Left lobe of liver (tissue), 2 donors: ENCODE data around the gene RAB40C. TPM values are rescaled to one million over a fixed set of nuclear protein-coding genes. Genes with fewer than 3 reads are reported as not detected.
A peak's percentile ranks its signal among the peaks of the same experiment; 100 is the strongest.

Experiments
- ATAC-seq: fragments of 200-7000 bp; cut with Tn5 transposase; one replicate; pipeline ENCODE4 v1.9.1; 2020; ENCODE audit warnings: mild to moderate bottlenecking, moderate library complexity
- DNase-seq: peaks from one replicate; pipeline ENCODE4 v3.0.0-alpha.2; 2020; ENCODE audit warnings: low spot score
- total RNA-seq: library from RNA; stranded (reverse); gene quantifications from one replicate; pipeline ENCODE4 v1.2.1, GENCODE V29; 2021
- donor health status: DM: no; HTN: no; CAD: no; lungs with moderate emphysema.
- donor health status: DM: no; HTN: yes; CAD: no.

The RAB40C gene
- total RNA-seq, 1 donor from 2014 or later, result 15.5 TPM

DNA sequence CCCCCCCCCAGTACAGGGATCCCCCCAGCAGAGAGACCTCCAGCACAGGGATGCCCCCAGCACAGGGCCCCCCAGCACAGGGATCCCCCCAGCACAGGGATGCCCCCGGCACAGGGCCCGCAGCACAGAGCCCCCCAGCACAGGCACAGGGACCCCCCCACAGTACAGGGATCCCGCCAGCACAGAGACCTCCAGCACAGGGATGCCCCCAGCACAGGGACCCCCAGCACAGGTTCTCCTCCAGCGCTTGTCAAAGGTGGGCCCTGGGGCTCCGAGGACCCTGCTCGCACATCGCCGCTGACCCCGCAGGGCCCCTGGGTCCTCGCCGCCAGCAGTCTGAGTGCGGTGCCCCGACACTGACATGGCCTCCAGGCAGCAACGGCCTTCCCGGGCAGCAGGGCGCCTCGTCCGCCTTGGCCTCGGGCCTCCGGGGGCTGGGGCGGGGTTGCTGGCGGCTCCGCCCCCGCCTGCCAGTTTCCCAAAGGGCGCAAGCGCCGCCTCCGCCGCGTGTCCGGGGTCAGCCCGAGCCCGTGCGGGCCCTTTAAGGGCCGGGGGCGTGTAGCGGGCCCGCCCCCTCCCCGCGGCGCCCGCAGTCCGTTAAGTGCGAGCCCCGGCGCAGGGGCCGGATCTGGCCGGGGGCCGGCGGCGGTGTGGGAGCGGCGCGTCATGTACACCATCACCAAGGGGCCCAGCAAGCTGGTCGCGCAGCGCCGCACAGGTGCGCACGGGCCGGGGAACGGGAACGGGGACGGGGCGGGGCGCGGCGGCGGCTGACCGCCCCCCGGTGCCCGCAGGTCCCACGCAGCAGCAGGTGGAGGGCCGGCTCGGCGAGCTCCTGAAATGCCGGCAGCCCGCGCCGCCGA lies 51.7 kb downstream of the RAB40C start, which contains the start of gene MCRIP2:
MCRIP2 (plus strand) TSS at position 503 of the 863 bp plus-strand sequence; CDS start at position 667, 164 bp downstream.
- ATAC-seq (peak; percentile 64), DNase-seq (peak; percentile 95)

DNA sequence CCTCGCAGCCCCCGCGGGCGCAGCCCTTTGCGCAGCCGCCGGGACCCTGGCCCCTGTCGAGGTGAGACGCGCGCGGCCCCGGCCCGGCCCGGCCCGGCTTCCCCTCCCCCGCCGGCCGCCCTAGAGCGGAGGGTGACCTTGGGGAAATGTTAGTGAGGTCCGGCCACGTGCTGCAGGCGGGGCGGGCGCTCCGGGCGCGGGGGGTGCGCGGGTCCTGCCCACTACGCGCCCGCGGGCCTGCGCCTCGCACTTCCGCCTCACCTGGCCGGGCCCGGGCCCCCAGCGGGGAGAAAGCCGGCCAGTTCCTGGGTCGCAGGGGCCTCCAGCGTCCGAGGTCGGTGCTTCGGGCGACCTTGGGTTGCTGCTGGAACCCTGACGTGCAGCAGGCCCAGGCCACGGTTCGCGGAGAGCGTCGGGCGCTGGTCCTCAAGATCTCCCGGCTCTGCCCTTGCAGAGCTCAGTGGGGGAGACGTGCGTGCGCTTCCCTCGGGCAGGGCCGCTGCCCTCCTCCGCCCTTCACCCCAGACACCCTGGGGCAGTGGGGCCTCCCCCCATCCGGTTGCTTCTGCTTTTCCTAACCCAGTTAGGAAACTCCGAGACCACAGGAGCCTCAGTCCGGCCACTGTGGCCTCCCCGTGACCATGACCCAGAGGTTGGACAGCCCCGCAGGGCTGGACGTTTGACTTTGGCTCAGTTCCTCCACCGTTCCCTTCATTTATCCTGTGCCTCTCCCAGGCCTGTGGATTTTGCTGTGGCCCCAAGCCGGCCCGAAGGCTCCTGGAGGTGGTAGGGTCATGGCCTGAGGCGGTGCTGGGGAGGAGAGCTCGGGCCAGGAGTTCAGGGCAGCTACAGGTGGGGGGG lies 52.6 kb downstream of the RAB40C start:
- DNase-seq (peak; percentile 86), ATAC-seq (peak; percentile 54)

DNA sequence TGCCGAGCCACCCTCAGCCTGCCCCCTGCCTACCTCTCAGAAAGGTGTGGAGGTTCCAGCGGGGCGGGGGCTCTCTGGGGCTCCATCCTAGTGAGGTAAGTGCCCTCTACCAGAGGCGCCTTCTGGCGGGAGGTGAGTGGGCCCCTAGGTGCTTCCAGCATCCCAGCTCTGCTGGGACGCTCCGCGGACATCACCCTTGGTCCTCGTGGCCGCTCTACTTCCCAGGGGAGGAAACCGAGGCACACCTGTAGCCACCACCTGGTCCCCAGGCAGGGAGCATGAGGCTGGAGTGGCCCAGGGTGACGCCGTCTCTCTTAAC lies 53.1 kb downstream of the RAB40C start:
- no peak for DNase-seq
- no peak for ATAC-seq

DNA sequence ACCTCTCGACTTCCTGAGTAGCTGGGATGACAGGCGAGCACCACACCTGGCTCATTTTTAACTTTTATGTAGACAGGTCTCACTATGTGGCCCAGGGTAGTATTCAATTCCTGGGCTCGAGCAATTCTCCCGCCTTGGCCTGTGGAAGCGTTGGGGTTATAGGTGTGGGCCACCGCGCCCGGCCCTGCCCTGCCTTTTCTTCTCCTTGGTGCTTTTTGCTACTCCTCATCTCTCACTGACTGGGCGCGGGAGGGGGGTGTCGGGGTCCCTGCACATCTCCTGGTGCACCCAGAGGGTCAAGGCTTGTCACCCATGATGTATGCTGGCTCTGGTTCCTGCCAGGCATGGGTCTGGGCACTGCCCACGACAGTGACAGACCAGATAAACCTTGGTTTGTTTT lies 54.7 kb downstream of the RAB40C start:
- no peak for DNase-seq
- no peak for ATAC-seq

DNA sequence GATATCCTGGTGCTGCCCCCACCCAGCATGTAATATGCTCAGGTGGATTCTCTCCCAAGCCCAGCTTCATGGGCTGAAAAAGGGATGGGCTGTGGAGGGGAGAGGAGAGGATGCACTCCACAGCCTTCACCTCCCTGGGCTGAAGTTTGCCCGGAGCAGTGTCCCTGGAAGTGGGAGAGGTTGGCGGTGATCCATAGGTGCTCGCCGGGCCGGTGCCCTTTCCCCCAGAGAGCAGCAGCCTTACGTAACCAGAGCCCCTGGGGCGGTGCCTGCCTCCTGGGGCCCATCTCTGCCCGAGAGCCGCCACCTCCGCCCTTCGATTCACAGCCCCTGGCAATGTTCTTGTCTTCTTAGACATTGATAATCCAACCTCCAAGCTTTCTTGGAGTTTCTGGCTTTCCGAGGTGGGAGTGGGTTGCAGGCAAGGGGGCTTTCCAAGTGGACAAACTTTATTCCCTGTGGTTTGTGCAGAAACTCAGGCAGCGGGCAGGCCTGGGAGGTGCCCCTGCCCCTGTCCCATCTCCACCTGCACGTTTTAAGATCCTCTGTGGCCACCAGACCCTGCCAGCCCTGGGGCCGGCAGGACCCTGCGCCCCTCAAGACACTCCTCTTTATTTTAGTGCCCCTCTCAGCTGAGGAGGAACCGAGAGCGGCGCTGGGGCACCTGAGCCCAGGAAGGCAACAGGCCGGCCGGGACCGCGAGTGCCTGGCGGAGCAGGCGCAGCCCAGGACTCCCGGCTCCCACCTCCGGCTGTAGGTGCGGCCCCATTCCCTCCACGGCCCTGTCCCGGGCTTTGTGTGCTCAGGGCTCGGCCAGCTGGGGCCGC lies 56.2 kb downstream of the RAB40C start:
- DNase-seq (peak; percentile 93), ATAC-seq (peak; percentile 16)

DNA sequence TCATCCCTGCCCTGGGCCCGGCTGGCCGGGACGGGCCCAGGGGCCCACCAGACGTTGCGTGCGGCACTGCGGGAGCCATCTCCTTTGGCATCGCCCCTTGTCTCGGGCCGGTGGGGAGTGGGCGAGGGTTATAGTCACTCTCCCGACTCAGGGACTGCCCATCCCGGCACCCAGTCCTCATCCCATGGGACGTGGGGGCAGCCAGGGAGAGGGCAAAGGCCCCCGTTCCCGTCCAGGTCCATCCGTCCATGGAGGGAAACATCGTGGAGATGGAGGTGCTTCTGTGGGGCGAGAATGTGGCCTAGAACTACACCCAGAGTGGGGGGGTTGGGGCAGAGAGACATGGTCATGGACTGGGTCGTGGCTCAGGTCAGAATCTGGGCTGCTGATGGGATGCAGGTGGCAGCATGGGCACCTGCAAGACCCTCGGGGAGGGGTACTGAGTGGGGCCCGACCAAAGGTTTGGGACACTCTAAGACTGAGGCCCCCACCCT lies 56.9 kb downstream of the RAB40C start:
- no peak for DNase-seq
- ATAC-seq, result no peak

DNA sequence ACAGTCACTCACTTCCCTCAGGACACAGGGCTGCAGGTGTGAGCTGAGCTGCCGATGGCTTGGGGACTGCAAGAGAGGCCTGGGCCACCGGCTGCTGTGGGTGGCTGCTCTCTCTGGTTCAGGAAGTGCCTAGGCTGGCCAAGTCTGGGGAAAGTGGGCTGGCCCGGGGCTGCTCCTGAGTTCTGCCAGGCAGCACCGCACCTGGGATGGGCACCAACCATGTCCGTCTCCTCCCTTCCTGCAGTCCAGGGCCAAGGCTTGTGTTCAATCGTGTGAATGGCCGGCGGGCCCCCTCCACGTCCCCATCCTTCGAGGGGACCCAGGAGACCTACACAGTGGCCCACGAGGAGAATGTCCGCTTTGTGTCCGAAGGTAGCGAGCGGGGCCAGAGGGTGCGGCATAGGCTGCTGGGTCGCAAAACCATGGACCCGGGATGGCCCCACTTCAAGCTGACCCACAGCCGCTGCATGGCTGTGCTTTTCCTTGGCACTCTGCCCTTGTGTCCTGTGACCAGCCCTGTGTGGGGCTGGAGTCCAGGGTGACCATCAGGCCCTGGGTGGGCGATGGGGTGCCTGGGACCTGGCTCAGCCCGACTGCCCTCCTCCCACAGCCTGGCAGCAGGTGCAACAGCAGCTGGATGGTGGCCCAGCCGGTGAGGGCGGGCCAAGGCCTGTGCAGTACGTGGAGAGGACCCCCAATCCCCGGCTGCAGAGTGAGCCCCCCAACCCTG lies 57.5 kb downstream of the RAB40C start:
- ATAC-seq (peak; percentile 40), DNase-seq (peak; percentile 89)

DNA sequence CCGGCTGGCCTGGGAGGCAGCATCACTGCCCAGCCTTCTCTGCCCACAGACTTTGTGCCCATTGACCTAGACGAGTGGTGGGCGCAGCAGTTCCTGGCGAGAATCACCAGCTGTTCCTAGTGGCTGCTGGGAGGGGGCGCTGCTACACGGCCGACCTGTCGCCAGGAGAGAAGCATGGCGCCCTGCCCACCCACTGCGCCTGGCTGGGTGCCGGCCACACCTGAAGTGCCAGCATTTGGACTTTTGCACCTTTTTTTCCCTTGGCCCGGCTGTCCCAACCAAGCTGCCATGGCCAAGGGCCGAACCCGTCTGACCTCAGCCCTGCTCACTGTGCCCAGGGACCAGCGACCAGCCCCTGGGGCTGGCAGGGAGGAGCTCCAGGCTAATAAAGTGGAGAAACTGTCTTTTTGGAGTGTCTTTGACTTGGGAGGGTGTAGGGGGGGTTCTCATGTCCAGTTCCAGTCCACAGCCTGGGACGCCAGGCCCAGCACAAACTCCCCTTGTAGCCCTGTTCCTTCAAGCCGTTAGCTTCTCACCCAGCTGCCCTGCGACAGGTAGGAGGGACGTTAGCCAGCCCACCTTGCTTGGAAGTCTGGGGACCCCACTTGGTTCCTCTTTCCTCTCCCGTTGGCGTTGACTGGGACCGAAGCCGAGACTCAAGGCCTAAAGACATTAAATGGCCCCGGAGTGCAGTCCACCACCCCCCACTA lies 58.4 kb downstream of the RAB40C start:
- peak; percentile 60 for ATAC-seq

DNA sequence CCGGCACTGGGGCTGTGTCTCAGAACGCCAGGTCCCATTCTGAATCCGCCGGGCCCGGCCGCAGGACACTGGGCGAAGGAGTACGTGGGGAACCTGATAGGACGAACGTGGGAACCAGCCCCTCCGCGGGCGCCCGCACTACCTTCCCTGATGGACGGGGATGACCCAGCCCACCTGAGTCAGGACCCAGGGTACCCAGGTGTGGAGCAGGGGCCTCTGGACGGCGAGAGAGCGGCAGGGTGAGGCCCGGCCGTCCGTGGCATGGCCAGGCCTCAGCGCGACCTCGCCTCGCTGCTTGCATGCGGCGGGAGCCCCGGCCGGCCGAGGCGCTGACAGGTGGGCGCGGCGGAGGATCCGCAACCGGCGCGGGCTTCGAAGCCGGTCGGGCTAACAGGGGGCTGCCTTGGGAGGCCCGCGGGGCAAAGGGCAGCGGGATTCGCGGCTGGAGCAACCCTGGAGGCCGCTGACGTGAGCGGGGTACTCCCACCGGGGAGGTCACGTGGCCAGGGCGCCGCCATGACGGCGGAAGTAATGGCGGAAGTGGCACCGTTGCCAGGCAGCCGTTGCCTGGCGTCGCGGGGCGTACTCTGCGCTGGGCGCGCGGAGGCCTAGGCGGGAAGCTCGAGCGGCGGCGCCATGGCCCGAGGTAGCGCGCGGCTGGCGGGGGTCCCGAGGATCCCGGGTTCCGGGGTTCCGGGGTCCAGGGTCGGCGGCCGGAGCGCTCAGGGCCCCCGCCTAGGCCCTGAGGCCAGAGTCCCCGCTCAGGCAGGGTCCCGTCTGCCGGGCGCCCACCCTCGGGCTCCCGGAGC lies 59.1 kb downstream of the RAB40C start, which contains the start of gene WDR90:
WDR90 (plus strand) TSS at position 585 of the 809 bp plus-strand sequence; CDS start at position 637, 52 bp downstream.
- peak; percentile 56 for ATAC-seq
- peak; percentile 97 for DNase-seq

More for the DNA sequence above, 58.4 kb downstream of the RAB40C start:
- DNase-seq, result peak; percentile 96

DNA sequence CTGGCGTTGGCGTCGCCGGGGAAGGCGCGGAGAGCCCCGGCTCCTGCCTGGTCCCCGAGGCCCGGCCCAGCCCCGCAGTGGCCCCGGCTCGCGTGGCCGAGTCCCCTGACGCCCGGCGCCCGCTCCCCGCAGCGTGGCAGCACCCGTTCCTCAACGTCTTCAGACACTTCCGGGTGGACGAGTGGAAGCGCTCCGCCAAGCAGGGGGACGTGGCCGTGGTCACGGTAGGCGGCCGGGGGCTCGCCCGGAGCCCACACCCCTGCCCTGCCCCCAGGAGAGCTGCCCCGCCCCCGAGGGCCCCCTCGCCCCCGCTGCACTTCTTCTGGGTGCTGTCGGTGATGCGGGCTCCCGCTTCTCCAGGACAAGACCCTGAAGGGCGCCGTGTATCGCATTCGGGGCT lies 59.8 kb downstream of the RAB40C start:
- ATAC-seq (no peak), DNase-seq (no peak)

DNA sequence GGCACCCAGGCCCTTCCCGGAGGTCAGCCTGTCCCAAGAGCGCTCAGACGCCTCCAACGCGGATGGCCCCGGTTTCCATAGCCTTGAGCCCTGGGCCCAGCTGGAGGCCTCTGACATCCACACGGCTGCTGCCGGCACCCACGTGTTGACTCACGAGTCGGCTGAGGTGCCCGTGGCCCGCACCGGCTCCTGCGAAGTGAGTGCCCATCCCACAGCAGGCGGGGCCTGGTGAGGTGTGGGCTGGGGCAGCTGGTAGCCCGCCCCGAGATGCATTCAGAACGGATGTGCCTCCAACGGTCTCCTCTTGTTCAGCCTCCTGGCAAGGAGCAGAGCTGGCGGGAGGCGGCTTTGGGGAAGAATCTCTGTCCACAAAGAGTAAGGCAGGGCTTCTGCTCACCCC lies 62.0 kb downstream of the RAB40C start:
- ATAC-seq (no peak), DNase-seq (no peak)

DNA sequence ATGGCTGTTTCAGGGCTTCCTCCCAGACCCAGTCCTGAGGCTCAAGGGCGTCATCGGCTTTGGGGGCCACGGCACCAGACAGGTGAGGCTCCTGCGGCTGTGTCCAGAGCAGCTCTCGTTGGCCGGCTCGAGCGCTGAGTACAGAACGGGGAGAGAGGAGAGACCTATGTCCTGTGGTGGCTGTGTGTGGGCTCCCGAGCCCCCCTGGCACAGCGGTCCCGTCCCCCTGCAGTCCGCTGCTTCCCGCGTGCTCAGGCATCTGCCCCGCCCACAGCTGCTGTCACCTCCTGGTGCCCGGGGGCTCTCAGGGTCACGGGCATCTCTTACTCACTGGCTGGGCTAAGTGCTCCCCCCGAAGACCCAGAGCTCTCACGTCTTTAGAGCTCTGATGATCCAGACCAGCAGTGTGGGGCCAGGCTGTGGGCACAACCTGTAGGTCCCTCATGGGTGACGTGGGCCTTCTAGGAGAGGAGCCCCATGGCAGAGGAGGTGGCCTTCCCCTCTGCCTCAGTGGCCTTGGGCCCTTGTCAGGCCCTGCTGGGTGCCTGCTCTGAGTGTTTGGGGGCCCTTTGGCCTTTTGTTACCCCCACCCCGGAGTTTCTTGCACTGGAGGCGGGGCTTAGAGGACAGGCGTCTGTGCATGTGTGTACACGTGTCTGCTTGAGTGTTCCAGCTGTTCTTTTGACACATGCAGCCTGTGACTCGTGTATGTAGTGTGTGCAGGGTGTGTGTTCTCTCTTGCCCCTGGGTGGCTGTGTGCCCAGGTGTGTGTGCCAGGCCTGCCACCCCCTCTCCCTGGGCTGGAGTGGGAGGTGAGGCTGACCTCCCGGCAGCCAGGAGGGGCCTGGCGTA lies 62.8 kb downstream of the RAB40C start:
- DNase-seq (no peak), ATAC-seq (no peak)

DNA sequence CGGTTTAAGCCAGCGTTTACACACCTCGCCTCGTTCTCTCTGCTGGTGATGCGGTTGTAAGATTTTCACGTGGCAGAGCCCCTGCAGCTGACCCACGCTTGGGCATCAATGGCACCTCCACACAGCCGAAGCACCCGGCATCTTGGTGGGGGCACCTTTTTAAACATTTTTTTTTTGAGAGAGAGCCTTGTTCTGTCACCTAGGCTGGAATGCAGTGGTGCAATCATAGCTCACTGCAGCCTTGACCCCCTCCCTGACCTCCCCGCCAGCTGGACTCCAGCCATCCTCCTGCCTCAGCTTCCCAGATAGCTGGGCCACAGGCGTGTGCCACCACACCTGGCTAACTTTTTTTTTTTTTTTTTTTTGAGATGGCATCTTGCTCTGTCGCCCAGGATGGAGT lies 64.2 kb downstream of the RAB40C start:
- no peak for ATAC-seq
- DNase-seq, result no peak

DNA sequence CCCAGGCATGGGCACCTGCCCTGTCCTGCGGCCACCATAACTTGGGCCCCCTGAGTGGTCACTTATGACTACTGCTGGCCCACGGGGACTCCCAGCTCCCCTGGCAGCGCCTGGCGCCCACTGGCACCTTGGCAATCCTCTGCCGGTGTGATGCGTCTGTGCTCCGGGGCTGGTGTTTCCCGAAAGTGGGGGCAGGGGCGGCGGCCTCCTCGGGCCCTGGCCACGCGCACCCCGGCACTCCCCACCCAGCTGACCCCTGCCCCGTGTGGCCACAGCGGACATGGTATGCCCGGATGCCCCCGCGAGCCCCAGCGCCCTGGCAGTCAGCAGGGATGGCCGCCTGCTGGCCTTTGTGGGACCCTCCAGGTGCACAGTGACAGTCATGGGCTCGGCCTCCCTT lies 67.6 kb downstream of the RAB40C start:
- DNase-seq (no peak), ATAC-seq (no peak)

DNA sequence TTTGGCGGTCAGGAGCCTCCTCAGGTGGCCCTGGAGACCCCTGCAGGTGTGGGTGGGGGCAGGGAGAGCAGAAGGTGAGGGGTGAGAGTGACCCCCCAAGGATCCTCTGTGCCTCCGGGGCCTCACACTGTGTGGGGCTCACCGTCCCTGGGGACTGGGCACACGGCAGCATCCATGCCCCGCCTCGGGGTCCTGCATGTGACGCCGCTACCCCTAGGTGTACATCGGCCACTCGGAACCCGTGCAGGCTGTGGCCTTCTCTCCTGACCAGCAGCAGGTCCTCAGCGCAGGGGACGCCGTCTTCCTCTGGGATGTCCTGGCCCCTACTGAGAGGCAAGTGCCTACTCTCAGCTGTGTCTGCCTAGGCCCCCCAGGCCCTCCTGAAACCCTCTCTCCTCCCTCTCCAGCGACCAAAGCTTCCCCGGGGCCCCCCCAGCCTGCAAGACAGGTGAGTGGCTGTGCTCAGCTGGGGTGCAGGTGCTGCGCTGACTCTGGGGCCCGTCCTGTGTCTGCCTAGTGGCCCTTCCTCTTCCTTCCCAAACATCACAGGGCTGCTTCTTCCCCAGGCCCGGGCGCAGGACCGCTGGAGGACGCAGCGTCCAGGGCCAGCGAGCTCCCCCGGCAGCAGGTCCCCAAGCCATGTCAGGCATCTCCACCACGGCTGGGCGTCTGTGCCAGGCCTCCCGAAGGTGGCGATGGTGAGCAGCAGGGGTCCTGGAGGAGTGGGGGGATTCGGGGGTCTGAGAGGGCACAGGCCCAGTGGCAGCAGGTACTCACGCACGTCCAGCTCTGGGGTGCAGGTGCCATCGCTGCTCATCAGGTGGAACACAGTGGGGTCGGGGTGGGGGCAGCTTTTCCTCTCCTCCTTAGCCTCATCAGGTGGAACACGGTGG lies 69.1 kb downstream of the RAB40C start:
- DNase-seq, result no peak
- no peak for ATAC-seq

DNA sequence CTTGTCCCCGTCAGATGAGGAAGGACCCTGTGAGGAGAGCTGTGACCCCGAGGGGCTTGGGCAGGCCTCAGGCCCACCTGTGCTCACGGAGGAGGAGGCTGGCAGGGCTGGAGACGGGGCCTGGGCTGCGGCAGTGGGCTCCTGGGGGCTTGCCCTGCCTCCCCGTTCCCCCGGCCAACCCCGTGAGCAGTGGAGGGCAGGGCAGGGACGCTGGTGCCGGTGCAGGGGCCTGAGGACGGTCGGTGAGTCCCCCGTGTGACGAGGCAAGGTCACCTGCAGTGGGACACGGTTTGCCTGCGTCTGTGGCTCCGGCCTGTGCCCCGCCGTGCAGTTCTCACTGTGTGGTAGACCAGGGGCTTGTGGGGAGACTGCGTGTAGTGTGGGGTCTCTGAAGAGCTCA lies 69.8 kb downstream of the RAB40C start:
- no peak for DNase-seq
- ATAC-seq, result no peak

DNA sequence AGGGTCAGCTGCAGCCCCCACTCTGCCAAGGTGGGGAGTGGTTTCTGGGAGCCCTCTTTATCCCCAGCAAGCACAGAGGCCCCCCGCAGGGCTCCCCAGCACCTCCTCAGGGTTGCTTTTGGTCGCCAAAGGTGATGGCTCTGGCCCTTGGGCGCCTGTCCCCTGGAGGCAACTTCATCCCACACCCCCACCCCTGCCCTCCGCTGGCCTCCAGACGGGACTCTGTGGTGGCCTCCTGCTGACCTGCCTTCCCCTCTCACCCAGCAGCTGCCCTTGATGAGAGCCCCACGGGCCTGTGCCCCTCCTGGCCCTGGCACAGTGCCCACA lies 70.2 kb downstream of the RAB40C start:
- ATAC-seq (no peak), DNase-seq (no peak)
